GM03348 (cell line): Measurements from ENCODE around the gene CEACAM16.

ENCODE experiments used
- DNase-seq: peaks from one replicate; pipeline ENCODE4 v3.0.0; 2012; ENCODE audit warnings: low spot score

CEACAM16 gene

DNA sequence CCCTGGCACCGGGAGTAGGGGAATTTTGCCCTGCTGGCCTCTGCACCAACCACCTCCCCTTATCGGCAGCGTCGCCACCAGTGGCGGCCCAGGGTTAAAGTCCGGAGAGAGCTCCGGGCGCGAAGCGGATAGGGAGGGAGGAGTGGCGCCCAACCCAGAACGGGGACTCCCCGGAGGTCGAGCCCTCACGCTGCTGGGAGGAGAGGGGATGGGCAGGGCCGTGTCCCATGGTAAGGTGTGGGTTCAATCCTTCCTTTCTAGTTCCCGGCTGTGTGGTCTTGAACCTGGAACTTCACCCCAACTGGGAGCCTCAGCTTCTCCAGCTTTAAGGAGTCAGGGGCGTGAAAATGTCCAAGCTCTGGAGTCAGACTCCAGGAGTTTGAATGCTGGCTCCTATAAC lies 26.3 kb downstream of the CEACAM16 start:
- DNase-seq, result no peak

GRCh38 chr19:44725684-44726083 lies 26.7 kb downstream of the CEACAM16 start:
- no peak for DNase-seq

GRCh38 chr19:44726465-44726864 lies 27.5 kb downstream of the CEACAM16 start:
- no peak for DNase-seq

GRCh38 chr19:44728178-44728577 lies 29.2 kb downstream of the CEACAM16 start:
- DNase-seq, result no peak

GRCh38 chr19:44729516-44730033 lies 30.6 kb downstream of the CEACAM16 start:
- no peak for DNase-seq

DNA sequence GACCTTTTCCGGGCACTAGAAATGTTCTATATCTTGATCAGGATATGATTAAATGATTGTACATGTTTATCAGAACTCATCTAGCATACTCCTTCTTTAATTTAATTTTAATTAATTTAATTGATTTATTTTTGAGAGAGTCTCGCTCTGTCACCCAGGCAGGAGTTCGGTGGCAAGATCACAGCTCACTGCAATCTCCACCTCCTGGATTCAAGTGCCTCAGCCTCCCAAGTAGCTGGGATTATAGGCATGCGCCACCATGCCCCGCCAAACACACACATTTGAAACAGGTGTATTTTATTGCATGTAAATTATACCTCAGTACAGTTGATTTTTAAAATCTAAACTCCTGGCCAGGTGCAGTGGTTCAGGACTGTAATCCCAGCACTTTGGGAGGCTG lies 32.1 kb downstream of the CEACAM16 start:
- DNase-seq, result no peak

- DNase-seq, result no peak
These were observed 32.7 kb downstream of the CEACAM16 start for GRCh38 chr19:44731622-44732021.

DNA sequence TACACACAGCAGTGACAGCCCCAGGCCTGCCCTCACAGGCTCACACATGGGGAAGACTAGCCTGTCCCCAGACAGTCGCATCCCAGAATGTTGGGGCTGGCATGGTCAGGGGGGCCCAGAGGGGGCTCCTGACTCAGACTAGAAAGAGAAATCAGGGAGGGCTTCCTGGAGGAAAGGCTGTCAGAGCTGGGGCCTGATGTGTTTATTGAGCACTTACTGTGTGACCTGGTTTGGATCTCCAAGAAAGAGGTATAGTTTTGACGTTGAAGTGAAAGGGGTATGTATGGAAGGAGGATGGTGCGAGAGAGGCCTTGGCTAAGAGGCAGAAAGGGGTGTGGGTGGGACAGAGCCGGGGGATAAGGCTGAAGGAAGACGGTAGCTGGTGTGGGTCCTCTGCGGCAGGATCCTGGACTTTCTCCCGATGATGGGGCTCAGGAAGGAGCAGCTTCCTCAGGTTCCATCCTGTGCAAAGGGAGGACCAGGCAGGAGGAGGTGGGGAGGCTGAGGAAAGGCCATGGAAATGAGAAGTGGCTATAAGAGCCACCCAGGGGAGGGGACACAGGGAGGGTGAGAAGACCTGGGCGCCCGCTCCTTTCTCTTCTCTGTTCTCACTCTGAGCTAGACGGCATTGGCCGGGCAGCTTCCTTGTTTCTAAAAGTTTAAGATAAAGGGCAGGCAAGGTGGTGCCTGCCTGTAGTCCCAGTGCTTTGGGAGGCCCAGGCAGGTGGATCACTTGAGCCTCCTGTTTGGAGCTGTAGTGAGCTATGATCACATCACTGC lies 33.5 kb downstream of the CEACAM16 start:
- DNase-seq, result no peak

- DNase-seq, result no peak
These were observed 35.4 kb downstream of the CEACAM16 start for GRCh38 chr19:44734357-44734756.

DNA sequence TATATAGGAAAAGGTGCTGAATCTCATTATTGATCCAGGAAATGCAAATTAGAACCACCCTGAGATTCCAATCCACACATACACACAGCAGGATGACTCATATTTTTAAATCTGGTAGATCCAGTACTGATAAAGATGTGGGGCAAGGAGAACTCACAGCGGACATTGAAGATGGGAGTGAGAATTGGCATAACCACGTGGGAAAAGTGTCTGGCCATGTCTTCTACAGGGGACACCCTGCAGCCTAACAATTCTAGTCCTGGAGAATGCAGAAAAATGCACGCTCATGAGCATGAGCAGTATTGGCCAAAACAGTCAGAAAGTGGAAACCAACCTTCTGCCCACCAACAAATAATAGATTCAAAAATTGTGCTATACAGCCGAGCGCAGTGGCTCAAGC lies 36.1 kb downstream of the CEACAM16 start:
- no peak for DNase-seq

DNA sequence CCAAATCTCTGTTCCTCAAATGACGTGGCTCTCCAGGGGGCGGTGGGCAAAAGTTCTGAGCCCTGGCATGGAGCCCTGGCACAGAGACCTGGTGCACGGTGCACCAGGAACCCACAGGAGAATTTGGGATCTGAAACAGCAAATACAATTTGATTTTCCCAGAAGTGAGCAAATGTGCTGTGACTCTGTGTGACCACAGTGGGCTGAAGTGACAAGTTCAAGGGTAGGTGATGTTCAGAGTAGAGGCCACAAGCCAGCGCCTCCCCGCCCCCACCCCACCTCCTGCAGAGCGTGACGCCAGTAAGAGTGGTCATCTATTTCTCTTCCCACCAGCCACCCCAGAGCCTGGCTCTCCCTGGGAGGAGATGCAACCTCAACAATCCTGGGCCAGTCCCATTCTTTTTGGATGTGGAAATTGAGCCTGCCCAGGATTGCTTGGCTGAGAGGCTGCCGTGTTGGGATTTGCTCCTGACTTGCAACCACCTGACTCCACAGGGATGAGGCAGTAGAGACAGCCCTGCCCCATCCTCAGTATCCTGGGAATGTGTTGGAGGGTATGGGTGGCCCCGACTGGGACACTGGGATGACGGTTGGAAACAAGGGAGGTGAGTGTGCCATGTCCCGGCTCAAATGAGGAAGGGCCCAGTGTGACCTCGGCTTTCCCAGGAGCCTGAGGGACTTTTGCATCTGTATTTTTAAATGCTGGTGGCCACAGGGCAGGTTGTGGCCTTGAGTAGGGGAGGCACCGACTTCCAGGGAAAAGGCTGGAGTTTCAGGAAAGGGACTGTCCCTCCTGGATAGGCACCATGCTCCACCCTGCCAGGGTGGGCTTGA lies 38.5 kb downstream of the CEACAM16 start:
- DNase-seq, result no peak

GRCh38 chr19:44738136-44738535 lies 39.2 kb downstream of the CEACAM16 start:
- no peak for DNase-seq

DNA sequence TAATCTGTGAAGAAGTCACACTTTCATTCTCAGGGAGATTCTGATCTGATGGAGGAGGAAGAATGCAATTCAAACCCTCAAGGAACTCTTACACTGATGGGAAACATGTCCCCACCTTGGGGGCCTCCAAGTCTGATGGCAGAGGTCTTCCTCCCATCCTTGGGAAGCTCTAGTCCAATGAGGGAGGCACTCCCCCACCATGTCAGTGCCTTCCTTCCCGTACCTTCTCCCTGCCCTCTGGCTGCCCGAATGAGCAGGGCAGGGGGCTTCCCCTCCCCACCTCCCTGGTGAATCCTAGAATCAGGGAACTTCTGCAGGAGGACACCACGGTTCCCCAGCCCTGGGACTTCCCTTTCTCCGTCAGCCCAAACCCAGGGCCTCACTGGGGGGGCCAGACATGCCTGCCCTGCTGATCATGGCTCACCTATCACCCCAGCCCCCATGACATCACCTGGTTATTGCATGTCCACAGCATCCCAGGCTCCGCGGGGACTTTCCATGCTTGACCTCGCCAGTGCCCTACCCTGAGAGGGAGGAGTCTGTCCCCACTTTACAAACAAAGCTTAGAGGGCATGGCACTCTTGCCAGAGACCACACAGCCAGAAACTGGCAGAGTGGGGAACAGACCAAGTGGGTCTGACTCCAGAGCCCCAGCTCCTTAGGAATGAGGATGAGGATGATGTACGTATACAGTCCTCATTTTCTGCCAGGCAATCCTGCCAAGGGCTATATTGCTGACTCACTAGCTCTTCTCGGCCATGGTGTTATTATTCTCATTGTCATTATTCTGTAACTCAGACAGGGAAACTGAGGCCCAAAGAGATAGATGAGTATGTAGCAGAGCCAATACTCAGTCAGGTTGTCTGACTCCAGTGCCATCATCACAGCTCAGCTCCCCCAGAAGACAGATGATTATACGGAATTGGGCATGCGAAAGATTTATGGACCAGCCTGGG lies 39.9 kb downstream of the CEACAM16 start:
- DNase-seq, result no peak

- DNase-seq, result no peak
These were observed 41.4 kb downstream of the CEACAM16 start for GRCh38 chr19:44740351-44740824.

- no peak for DNase-seq
These were observed 42.3 kb downstream of the CEACAM16 start for GRCh38 chr19:44741258-44741731.

- peak; percentile 95 for DNase-seq
These were observed 42.9 kb downstream of the CEACAM16 start for GRCh38 chr19:44741841-44742329.

- DNase-seq, result no peak
These were observed 43.5 kb downstream of the CEACAM16 start for GRCh38 chr19:44742330-44743061.

- DNase-seq, result no peak
These were observed 46.0 kb downstream of the CEACAM16 start for GRCh38 chr19:44744871-44745332.

GRCh38 chr19:44745341-44745831 lies 46.4 kb downstream of the CEACAM16 start:
- DNase-seq, result peak; percentile 90

GRCh38 chr19:44745887-44746600 lies 47.1 kb downstream of the CEACAM16 start:
- DNase-seq, result no peak
